ENCODE results near the gene EPB41L5. TPM values are rescaled to one million over a fixed set of nuclear protein-coding genes. Genes with fewer than 3 reads are reported as not detected.

EPB41L5 gene
- total and polyA plus RNA-seq, 9 of the 15 experiments (the other 6 are each of a cell fraction or from before 2014, with no cell fraction given): 2.3 to 14.1 (median 8.2) TPM

DNA sequence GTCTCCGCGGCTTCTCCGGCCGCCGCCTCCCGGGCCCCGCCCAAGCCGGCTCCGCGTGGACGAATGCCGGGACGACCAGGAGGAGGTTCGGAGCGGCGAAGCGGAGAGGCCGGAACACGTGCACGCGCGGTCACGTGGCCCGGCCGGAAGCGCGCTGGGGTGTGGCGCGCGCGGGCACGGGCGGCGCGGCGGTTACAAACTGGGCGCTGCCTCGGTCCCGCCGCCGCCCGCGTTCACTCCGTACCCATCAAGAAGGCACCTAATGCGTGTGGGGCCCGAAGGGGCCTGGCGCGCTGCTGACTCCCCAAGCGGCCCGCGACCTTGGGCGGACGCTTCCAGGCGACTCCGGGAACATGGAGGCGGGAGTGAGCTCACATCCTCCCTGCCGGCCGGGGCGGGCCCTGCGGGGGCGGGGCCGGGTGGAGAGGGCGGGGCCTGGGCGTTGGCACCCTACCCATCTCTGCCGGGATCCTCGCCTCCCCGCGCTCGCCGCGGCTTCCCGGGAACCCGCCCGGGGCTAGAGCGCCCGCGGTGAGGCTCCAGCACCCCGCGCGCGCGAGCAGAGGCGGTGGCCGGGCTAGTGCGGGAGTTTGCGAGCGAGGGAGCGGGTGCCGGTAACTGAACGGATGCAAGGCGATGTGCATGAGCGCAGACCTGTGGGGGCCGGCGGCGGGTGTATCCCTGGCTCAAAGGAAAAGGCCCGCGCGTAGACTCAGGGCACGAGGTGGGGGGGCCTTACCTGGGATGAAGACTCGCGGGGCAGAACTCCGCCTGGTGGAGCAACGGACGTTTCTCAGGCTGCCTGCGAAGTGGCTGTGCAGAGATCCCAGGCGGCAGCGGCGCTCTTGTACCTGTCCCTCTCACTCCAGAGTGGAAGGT, 210.4 kb downstream of the EPB41L5 start, which contains the start of gene TMEM185B:
Gene TMEM185B (minus strand): TSS at position 367 of the 879 bp plus-strand sequence. CDS start 424 bp downstream, outside the sequence.
- Histone ChIP-seq H3K4me1 (replicated peaks in 1 of 2; ENCODE audit: control insufficient read depth in 2 of 2, insufficient read depth in 2 of 2, low read length in 2 of 2) (peaks cover 30 to 37% of the 10 kb centered on the region in 2 experiments), H3K79me2 (ENCODE audit: control insufficient read depth, insufficient read depth, low read length) (peaks cover 28% of the 10 kb centered on the region), H3K27me3 (ENCODE audit: control insufficient read depth in 2 of 2, insufficient read depth in 2 of 2, low read length in 2 of 2) (no peaks in the 10 kb centered on the region; a peak in 1 of 5 replicates), H3K9ac (ENCODE audit: insufficient read depth in 1 of 2, low read depth in 2 of 2, low read length in 2 of 2) (peak within 1 kb of the TSS; percentile 87 to 92), H2AFZ (ENCODE audit: low read depth, low read length) (peak within 1 kb of the TSS; percentile 94), H3K27ac (ENCODE audit: extremely low read depth, low read depth, low read length) (peak within 1 kb of the TSS; percentile 96), H3K4me2 (ENCODE audit: insufficient read depth, low read length) (peak within 1 kb of the TSS; percentile 72), H4K20me1 (replicated peaks; ENCODE audit: control insufficient read depth, insufficient read depth, low read length) (0 out of 2 replicates have a peak, but pooled peaks cover 3% of the 10 kb centered on the region), H3K9me3 (replicated peaks; ENCODE audit: control insufficient read depth, insufficient read depth, low read depth, low read length) (0 out of 2 replicates have a peak, but pooled peaks cover 2% of the 10 kb centered on the region), H3K9me1 (ENCODE audit: control insufficient read depth, insufficient read depth, low read length) (no peaks in the 10 kb centered on the region), H3K4me3 (peak within 1 kb of the TSS; percentile 59), H3K36me3 (ENCODE audit: control insufficient read depth, insufficient read depth, low read length) (peaks cover 33% of the 10 kb centered on the region)
- in situ Hi-C loops (cut with MboI) (no loop called here), intact Hi-C loops (cut with micrococcal nuclease) (loop anchor here (1.0 kb wide), 1 partner anchor 29 kb away; the partner anchor contains the start of gene RALB)
- ChIA-PET CTCF (ENCODE audit: low intra/inter-chr PET ratio) (interaction anchor here (1.2 kb wide), 1 partner anchor 90 kb away, joined by 3 read pairs; no protein-coding TSS in a partner anchor), POLR2A (interaction anchor here (0.6 to 1.7 kb wide), 6 partner anchors 9 to 74 kb away, joined by 4 to 10 read pairs (median 6); no protein-coding TSS in a partner anchor)
- TSS peak; percentile 86 for BruUV-seq (replicated peaks)
- FAIRE-seq: peak; percentile 74
- 3% methylated on average over 61 of the region's 108 CpGs for WGBS (ENCODE audit: insufficient coverage, low coverage, missing lambda C conversion rate)
- peak; percentile 87 to 98 (median 96) for DNase-seq (ENCODE audit: extremely low read depth in 1 of 4, low spot score in 3 of 4)
- peak; percentile 94 for ATAC-seq
- TF ChIP-seq ZNF143 (CRISPR knock-in tag; IDR thresholded peaks at IDR 0.05) (no peak), NR2F6 (CRISPR knock-in tag; IDR thresholded peaks at IDR 0.05) (no peak), ZC3H4 (CRISPR knock-in tag; IDR thresholded peaks at IDR 0.05; ENCODE audit: borderline replicate concordance) (no peak), KDM2B (CRISPR knock-in tag; IDR thresholded peaks at IDR 0.05) (0 out of 2 replicates have a peak, but pooled peaks have one; percentile 51), ETV1 (tag; conservative IDR thresholded peaks at IDR 0.05; ENCODE audit: low read depth) (peak; percentile 55; the same call in 1 of the 2 replicates), EZH2 (IDR thresholded peaks at IDR 0.05; ENCODE audit: borderline replicate concordance, low read depth, low read length) (no peak), GTF2E2 (tag; IDR thresholded peaks at IDR 0.05) (peak; percentile 90), CREB1 (IDR thresholded peaks at IDR 0.05) (peak; percentile 38; the same call in 1 of the 2 replicates), CREB1 (CRISPR knock-in tag; IDR thresholded peaks at IDR 0.05) (peak; percentile 58), ZNF124 (CRISPR knock-in tag; IDR thresholded peaks at IDR 0.05) (0 out of 2 replicates have a peak, but pooled peaks have one; percentile 84), ZSCAN29 (IDR thresholded peaks at IDR 0.05) (no peak; the same call in 1 of the 2 replicates), CCAR2 (IDR thresholded peaks at IDR 0.05; ENCODE audit: low read depth, low read length) (no peak)
- TF ChIP-seq, protein P1, sequence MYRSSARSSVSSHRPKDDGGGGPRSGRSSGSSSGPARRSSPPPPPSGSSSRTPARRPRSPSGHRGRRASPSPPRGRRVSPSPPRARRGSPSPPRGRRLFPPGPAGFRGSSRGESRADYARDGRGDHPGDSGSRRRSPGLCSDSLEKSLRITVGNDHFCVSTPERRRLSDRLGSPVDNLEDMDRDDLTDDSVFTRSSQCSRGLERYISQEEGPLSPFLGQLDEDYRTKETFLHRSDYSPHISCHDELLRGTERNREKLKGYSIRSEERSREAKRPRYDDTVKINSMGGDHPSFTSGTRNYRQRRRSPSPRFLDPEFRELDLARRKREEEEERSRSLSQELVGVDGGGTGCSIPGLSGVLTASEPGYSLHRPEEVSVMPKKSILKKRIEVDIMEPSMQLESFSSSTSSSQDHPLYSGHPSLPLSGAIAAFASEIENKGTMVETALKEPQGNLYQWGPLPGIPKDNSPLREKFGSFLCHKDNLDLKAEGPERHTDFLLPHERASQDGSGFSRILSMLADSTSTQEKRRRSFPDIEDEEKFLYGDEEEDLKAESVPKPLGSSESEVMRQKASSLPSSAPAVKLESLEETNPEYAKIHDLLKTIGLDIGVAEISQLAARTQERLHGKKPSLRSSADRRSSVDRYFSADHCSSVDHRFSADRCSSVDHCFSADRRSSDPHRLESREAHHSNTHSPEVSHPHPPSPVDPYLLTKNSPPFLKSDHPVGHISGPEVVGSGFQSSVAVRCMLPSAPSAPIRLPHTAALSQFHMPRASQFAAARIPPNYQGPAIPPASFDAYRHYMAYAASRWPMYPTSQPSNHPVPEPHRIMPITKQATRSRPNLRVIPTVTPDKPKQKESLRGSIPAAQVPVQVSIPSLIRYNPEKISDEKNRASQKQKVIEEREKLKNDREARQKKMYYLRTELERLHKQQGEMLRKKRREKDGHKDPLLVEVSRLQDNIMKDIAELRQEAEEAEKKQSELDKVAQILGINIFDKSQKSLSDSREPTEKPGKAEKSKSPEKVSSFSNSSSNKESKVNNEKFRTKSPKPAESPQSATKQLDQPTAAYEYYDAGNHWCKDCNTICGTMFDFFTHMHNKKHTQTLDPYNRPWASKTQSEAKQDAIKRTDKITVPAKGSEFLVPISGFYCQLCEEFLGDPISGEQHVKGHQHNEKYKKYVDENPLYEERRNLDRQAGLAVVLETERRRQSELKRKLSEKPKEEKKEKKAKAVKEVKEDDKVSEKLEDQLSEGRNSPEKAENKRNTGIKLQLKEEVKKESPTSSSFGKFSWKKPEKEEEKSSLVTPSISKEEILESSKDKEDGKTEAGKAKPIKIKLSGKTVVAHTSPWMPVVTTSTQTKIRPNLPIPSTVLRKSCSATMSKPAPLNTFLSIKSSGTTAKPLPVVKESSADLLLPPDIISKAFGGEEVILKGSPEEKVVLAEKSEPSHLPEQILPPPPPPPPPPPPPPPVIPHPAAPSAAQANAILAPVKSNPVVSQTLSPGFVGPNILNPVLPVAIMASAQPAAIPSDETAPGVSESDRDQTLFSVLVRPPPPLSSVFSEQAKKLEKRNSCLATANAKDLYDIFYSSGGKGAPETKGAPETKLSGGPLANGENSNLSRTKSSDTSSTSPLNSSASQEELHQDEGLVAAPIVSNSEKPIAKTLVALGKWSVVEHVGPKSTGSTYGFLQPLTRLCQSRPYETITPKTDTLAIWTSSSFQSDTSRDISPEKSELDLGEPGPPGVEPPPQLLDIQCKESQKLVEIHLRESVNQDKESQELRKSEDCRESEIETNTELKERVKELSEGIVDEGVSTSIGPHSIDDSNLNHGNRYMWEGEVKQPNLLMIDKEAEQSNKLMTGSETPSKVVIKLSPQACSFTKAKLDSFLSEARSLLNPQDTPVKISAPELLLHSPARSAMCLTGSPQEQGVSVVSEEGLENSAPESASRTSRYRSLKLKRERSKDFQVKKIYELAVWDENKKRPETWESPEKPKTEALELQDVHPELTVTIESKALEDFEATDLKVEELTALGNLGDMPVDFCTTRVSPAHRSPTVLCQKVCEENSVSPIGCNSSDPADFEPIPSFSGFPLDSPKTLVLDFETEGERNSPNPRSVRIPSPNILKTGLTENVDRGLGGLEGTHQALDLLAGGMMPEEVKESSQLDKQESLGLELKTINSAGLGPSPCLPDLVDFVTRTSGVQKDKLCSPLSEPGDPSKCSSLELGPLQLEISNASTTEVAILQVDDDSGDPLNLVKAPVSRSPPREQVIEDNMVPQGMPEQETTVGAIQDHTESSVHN (IDR thresholded peaks at IDR 0.05; ENCODE audit: borderline replicate concordance in 1 of 2, low read depth in 1 of 2): no peak
